HS-5 (cell line): ENCODE results near the gene MRPS27.
"Not testable (repeated sequence)": the region's sequence is repeated elsewhere in the genome, so short reads cannot be mapped to it uniquely, and the experiment has no call there.

Experiments used
- DNase-seq: peaks from one replicate; pipeline ENCODE4 v3.0.0-alpha.2; 2012; ENCODE audit warnings: low read depth

The MRPS27 gene

DNA sequence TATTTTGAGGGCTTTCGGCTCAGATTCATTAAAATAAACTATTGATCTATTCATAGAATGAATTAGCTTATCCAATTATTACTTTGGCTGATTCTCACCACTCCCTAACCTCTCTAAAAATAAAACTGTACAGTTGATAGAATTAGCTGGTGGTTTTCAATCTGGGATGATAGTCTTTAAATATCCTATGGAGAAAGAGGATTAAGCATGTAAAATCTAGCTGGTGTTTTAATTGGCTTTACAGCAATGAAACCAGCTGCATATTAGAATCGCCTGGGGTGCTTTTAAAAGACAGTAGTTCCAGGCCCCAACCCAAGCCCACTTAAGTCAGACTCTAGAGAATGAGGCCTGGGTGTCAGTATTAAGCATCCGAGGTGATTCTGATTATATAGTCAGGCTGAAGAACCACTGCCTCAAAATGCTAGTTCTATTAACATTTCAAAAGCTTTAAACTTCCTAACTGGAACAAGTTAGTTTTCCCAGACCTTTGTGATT lies 117.7 kb downstream of the MRPS27 start:
- no peak for DNase-seq

- DNase-seq = no peak
These were observed 120.4 kb downstream of the MRPS27 start for GRCh38 chr5:72199681-72200080.

DNA sequence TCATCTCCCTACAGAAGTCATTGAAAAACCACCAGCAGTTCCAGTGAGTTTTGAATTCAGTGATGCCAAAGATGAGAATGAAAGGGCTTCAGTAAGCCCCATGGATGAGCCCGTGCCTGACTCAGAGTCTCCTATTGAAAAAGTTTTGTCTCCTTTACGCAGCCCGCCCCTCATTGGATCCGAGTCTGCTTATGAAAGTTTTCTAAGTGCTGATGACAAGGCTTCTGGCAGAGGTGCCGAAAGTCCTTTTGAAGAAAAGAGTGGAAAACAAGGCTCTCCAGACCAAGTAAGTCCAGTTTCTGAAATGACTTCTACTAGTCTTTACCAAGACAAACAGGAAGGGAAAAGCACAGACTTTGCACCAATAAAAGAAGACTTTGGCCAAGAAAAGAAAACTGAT lies 122.6 kb downstream of the MRPS27 start:
- DNase-seq = no peak

DNA sequence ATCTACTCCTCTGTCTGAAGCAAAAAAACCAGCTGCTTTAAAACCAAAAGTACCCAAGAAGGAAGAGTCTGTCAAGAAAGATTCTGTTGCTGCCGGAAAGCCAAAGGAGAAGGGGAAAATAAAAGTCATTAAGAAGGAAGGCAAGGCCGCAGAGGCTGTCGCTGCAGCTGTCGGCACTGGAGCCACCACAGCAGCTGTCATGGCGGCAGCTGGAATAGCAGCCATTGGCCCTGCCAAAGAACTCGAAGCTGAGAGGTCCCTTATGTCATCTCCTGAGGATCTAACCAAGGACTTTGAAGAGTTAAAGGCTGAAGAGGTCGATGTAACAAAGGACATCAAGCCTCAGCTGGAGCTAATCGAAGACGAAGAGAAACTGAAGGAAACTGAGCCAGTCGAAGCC lies 124.5 kb downstream of the MRPS27 start:
- no peak for DNase-seq

GRCh38 chr5:72194846-72195245 lies 125.2 kb downstream of the MRPS27 start:
- DNase-seq = no peak

DNA sequence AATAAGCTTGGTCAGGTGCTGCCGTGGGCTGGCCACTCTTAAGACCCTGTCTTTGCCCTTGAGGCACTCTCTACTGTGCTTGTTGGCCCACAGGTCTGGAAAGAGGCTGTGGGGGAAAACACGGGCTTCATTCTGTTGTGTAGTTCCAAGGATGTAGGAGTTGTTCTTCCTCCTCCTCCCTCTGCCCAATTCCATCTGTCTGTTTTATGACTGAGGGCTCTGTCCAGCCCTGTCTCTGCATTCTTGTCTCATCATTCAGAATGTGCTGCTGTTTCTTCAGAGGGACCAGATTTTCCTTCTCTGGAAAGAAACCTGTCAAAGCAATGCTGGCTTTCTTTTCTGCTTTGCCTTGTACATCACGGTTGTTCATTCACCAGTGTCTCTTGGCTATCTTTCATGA lies 128.6 kb downstream of the MRPS27 start:
- no peak for DNase-seq

DNA sequence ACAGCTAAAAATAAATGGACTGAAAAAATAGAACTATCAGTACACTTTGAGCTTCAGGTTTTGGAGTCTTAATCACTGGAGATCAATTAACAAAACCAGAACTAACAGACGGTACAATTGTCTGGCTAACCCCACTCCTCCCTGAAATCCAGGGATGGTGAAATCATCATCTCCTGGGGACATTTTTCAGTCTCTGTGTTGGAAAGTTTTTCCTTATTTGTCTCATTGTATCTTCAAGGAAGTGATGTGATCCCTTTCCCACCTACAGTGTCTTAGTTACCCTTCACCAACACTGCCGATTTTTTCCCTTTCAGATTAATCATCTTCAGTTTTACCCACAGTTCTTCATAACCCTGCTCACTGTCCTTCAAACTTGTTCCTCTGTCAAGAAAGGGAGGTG lies 130.9 kb downstream of the MRPS27 start:
- no peak for DNase-seq

GRCh38 chr5:72188166-72188565 lies 131.9 kb downstream of the MRPS27 start:
- DNase-seq = no peak

GRCh38 chr5:72187388-72188075 lies 132.5 kb downstream of the MRPS27 start:
- DNase-seq = no peak

GRCh38 chr5:72185496-72186329 lies 134.3 kb downstream of the MRPS27 start:
- DNase-seq = no peak

DNA sequence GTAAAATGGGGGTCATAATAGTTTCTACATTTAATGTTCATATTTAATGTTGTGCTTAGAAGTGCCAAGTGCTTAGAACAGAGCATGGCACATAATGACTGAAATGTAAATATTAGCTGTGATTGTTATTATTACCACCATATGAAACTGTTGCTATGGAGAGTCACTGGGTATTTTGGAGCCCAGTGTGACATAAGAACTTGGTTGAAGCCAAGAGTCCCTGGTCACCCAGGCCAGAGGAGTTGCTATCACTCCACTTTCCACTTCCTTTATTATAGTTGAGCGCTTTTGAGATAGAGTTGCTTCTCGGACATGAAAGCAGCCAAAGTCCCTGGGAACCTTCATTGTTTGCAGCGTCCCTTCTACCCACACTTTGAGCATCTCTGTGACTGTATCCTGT lies 135.6 kb downstream of the MRPS27 start:
- DNase-seq = no peak

- DNase-seq = no peak
These were observed 136.9 kb downstream of the MRPS27 start for GRCh38 chr5:72183101-72183520.

GRCh38 chr5:72182686-72183085 lies 137.4 kb downstream of the MRPS27 start:
- no peak for DNase-seq

- no peak for DNase-seq
These were observed 139.1 kb downstream of the MRPS27 start for GRCh38 chr5:72180925-72181324.

- DNase-seq = no peak
These were observed 140.1 kb downstream of the MRPS27 start for GRCh38 chr5:72179816-72180440.

DNA sequence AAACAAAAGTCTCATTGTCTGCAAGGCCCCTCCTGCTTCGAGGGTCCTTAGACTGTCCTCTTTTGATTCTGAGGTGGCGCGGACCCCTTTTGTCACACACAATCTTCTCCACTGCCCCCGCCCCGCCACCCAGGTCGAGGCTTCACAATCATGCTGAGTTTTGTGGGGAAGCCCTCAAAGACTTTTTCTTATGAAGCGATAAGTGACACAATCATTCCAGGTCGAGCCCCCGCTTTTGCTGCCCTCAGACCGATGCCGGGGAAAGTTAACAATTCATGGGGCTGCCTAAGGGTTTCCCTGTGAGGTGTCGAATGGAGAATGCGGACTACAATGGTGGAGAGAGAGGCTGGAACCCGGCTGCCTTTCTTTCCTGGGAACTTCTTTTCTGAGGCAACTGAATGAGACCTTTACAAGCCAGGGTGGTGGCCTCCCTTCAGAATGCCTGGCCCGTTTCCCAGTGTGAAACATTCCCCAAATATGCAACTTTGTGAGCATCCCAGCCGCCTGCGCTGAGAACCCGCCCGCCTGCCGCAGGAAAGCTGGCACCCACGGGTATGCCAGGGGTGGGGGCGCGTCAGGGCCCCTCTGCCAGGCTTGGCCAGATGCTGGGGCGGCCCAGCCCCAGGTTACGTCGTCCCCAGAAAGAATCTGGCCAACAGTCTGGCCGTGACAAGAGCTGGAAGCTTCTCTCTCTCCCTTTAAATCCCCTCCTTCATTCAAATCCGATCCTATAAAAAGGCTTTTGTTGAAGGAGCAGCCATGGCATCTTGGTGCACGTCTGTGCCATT lies 140.8 kb downstream of the MRPS27 start:
- DNase-seq = peak; percentile 83

DNA sequence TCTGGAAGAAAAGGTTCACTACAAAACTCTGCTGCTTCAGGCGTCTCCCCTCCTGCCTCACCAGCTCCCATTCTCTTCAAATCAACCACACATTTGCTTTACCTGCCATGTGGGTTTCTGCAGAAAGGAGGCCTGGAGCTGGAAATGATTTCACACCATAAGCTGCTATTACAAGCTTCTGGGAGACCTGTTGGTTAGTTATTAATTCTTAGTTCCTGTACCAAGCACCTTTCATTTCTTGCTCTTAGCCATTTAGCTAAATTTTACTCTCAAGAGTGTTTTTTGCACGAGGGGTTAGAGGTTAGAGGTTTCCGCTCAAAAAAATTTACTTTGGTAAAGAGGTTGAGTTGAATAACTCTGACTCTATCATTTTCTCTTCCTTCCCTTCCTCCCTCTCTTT lies 142.5 kb downstream of the MRPS27 start:
- DNase-seq = no peak

DNA sequence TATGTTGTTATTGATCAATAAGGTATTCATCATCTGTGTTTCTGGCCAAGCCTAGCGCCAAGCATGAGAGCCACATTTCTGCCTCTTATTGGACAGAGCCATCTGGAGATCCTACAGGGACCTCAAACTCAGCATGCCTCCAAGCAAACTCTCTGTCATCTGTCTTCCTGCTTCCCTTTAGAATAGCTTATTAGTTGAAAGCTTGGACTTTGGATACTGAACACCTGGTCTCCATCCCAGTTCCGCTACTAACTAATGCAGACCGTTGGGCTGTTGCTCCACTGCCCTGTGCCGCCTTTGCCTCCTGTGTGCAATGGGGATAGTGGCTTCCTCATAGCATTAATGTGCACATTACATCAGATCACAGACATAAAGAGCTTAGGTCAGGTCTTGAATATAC lies 147.3 kb downstream of the MRPS27 start:
- no peak for DNase-seq

DNA sequence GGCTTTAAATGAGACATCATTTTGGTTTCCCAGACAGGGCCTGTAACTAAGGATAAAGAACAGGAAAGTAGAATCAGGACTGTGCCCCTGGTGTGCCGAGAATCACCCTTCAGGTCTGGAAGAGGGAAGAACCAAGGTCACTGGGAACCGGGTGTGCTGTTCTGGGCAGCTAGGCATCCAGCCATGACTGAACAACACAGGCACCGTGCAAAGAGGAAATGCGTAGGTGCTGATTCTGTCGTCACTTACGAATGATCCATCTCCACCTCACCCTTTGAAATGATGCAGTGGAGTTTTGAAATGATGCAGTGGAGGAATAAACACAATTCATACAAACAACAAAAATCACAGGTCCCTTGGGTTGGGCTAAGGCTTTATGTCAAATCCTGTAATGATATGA lies 148.4 kb downstream of the MRPS27 start:
- DNase-seq = no peak

- not testable (repeated sequence) for DNase-seq
These were observed 148.9 kb downstream of the MRPS27 start for GRCh38 chr5:72171181-72171580.

- DNase-seq = no peak
These were observed 149.9 kb downstream of the MRPS27 start for GRCh38 chr5:72170101-72170500.
